Duodenal mucosa (tissue), 2 donors: ENCODE results near the gene UBP1.
"Not testable (repeated sequence)": the region's sequence is repeated elsewhere in the genome, so short reads cannot be mapped to it uniquely, and the experiment has no call there.

Experiments used
- H3K27ac ChIP-seq: one replicate; pipeline ENCODE4 v1.7.0; 2013; ENCODE audit warnings: low read depth, low read length
- H3K27me3 ChIP-seq, 2 donors: one replicate each; pipeline ENCODE4 v1.7.0; 2013; ENCODE audit warnings: low read length in 2 of 2, control low read depth in 1 of 2; ENCODE audit not compliant: insufficient read depth in 2 of 2, control insufficient read depth in 1 of 2
- H3K36me3 ChIP-seq, 2 donors: one replicate each; pipeline ENCODE4 v1.7.0; 2013; ENCODE audit warnings: low read length in 2 of 2, control low read depth in 1 of 2; ENCODE audit not compliant: insufficient read depth in 2 of 2, control insufficient read depth in 1 of 2
- H3K4me1 ChIP-seq, 2 donors: one replicate each; pipeline ENCODE4 v1.7.0; 2013; ENCODE audit warnings: low read length in 2 of 2, control low read depth in 1 of 2; ENCODE audit not compliant: insufficient read depth in 2 of 2, control insufficient read depth in 1 of 2
- H3K4me3 ChIP-seq, 2 donors: one replicate each; pipeline ENCODE4 v1.7.0; 2013; ENCODE audit warnings: low read length in 2 of 2, low read depth in 1 of 2
- H3K9ac ChIP-seq, 2 donors: one replicate each; pipeline ENCODE4 v1.7.0; 2013; ENCODE audit warnings: low read length in 2 of 2, low read depth in 1 of 2
- H3K9me3 ChIP-seq, 2 donors: one replicate each; pipeline ENCODE4 v1.7.0; 2013; ENCODE audit warnings: low read length in 2 of 2, control low read depth in 1 of 2; ENCODE audit not compliant: control insufficient read depth in 1 of 2

The UBP1 gene

DNA sequence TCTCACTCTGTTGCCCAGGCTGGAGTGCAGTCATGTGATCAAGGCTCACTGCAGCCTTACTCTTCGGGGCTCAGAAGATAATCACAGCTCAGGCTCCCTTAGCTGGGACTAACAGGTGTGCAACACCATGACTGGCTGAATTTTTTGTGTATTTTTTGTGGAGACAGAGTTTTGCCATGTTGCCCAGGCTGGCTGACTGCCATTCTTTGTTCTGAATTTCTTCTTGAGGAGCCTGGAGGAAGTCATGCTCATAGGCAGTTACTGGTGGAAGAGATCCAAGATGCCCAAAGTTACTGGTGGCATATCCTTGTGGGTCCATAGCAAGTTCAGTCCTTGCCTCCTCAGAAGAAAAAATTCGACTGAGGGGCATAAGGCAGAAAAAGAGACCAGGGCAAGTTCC is 16.6 kb upstream of the UBP1 start:
- Histone ChIP-seq H3K9ac (no peak overlapping the region), H3K4me3 (no peak overlapping the region), H3K27me3 (no peaks in the 10 kb centered on the region), H3K9me3 (peaks cover 2 to 17% of the 10 kb centered on the region in 2 donors), H3K4me1 (no peaks in the 10 kb centered on the region), H3K36me3 (no peaks in the 10 kb centered on the region), H3K27ac (no peak overlapping the region)

GRCh38 chr3:33453331-33453761 is 13.1 kb upstream of the UBP1 start:
- Histone ChIP-seq H3K9me3 (no peaks in the 10 kb centered on the region), H3K4me1 (no peaks in the 10 kb centered on the region), H3K4me3 (no peak overlapping the region), H3K9ac (no peak overlapping the region), H3K36me3 (no peaks in the 10 kb centered on the region), H3K27ac (no peak overlapping the region), H3K27me3 (no peaks in the 10 kb centered on the region)

GRCh38 chr3:33451994-33452393 is 11.8 kb upstream of the UBP1 start:
- H3K27me3 ChIP-seq, H3K4me3 ChIP-seq, H3K9ac ChIP-seq, H3K27ac ChIP-seq, H3K36me3 ChIP-seq, H3K9me3 ChIP-seq, H3K4me1 ChIP-seq: not testable (repeated sequence)

DNA sequence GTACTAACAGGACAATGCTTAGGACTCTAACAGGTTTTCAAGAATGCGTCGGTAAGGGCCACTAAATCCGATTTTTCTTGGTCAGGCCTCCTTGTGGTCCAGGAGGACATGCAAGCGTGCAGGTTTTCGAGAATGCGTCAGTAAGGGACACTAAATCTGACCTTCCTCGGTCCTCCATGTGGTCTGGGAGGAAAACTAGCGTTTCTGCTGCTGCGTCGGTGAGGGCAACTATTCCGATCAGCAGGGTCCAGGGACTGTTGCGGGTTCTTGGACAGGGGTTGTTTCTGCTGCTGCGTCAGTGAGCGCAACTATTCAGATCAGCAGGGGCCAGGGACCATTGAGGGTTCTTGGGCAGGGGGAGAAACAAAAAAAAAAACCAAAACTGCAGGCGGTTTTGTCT is 7.8 kb upstream of the UBP1 start:
- Histone ChIP-seq H3K9me3 (no peaks in the 10 kb centered on the region), H3K36me3 (no peaks in the 10 kb centered on the region), H3K27me3 (no peaks in the 10 kb centered on the region), H3K27ac (no peak overlapping the region), H3K4me1 (no peaks in the 10 kb centered on the region), H3K9ac (no peak overlapping the region), H3K4me3 (no peak overlapping the region)

DNA sequence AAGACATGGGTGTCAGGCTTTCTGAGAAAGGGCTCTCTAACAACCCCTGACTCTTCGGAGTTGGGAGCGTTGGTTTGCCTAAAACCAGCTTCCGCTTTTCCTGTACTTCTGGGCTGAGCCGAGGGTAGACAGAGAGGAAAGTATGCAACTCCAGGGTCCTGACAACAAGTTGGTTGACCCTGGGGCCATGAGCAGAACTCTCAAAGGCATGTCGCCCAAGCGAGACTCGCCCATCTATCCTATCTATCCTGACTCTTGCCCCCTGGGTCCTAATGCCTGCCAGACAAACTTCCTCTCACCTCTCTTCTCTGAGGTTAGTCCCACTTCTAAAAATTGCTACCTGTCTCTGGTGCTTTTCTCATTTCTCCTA is 7.0 kb upstream of the UBP1 start:
- H3K9me3 ChIP-seq, H3K27me3 ChIP-seq: not testable (repeated sequence)

DNA sequence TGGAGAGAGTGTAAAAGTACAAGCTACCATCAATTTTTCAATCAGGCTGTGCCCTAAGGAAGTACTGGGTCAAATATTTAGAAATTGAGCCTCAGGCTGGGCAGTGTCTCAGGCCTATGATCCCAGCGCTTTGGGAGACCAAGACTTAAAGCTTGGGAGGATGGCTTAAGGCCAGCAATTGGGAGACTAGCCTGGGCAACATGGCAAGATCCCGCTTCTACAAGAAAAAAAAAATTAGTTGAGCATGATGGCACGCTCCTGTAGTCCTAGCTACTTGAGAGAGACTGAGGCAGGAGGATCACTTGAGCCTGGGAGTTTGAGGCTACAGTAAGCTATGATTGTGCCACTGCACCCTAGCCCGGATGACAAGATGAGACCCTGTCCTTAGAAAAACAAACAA is 2.0 kb upstream of the UBP1 start:
- peaks cover 21 to 24% of the 10 kb centered on the region in 2 donors for H3K4me1 ChIP-seq
- no peaks in the 10 kb centered on the region for H3K36me3 ChIP-seq
- H3K27ac ChIP-seq: no peak overlapping the region

More for the DNA sequence above, 7.0 kb upstream of the UBP1 start:
- H3K4me1 ChIP-seq, H3K36me3 ChIP-seq, H3K4me3 ChIP-seq, H3K27ac ChIP-seq, H3K9ac ChIP-seq: not testable (repeated sequence)

DNA sequence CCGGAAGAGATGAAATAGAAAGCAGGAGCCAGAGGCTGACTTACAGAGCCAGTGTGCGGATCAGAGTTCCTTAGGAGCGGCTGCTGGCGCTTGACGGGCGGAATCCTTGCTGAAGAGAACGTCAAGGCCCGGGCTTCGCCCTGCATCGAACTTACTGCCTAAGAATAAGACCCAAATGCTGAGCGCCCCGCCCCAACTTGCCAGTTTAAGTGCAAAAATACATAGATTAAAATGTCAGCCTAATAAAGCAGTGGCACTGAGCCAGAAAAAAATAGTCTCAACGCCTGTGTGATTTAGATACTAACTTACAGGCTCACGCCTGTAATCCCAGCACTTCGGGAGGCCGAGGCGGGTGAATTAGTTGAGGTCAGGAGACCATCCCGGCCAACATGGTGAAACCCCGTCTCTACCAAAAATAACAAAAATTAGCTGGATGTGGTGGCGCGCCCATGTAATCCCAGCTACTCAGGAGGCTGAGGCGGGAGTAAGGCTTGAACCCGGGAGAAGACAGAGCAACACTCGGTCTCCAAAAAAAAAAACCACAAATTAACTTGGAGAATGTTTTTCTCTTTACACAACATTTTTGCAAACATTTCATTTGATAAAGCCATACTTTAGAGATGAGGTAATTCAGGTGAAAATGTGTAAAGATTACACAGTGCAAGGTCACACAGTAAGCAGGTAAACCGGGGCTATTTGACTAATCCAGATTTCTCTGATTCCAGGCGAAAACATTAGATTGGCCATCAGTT is 1.2 kb upstream of the UBP1 start:
- Histone ChIP-seq H3K9me3 (no peaks in the 10 kb centered on the region), H3K4me3 (peak overlapping the region; percentile 86 to 92), H3K27ac (peak overlapping the region; percentile 99), H3K4me1 (peaks cover 27 to 31% of the 10 kb centered on the region in 2 donors), H3K36me3 (no peaks in the 10 kb centered on the region), H3K9ac (peak overlapping the region; percentile 93 to 97), H3K27me3 (no peaks in the 10 kb centered on the region)

More for the DNA sequence above, 2.0 kb upstream of the UBP1 start:
- no peaks in the 10 kb centered on the region for H3K27me3 ChIP-seq
- H3K9ac ChIP-seq: no peak overlapping the region
- H3K9me3 ChIP-seq: no peaks in the 10 kb centered on the region
- H3K4me3 ChIP-seq: no peak overlapping the region

DNA sequence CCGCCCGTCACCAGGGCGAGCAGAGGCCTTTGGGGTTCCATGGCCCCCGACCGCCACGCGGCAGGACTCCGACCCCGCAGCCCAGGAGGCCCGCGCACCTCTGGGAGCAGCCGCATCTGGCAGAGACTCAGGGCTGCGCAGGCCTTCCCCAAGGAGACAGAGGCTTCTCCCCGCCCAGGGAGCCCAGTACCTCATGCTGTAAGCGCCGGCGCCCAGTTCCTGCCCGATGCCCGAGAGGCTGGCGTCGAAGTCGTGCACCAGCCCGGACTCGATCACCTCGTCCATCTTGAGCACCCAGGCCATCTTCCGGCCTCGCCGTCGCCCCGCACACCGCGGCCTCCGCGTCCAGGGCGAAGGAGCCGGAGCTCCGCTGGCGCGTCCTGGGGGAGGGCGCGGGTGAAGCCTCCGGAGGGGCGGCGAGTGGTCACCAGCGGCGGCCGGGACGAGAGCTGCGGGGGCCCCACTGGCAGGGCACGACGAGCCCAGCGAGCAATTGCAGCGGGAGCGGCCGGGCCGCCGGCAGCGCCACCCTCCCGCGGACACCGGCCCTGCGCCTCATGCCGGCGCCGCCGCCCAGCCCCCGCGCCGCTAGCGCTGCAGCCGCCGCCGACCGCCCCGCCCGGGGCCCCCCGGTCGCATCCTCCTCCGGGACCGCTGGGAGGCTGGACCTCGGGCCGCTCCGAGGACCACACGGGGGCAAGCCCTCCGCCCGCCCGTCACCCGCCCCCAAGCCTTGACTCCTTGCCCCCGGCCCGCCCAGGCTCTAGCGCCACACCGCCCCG is 468 bp downstream of the UBP1 start:
- Histone ChIP-seq H3K4me1 (peaks cover 34 to 41% of the 10 kb centered on the region in 2 donors), H3K4me3 (peak overlapping the region; percentile 81 to 87), H3K36me3 (no peaks in the 10 kb centered on the region), H3K27me3 (no peaks in the 10 kb centered on the region), H3K9me3 (no peaks in the 10 kb centered on the region), H3K27ac (peak overlapping the region; percentile 90), H3K9ac (peak overlapping the region; percentile 73 to 83)

GRCh38 chr3:33438881-33439545 is 1.2 kb downstream of the UBP1 start:
- Histone ChIP-seq H3K27ac (peak overlapping the region; percentile 90), H3K4me1 (peaks cover 34 to 41% of the 10 kb centered on the region in 2 donors), H3K9me3 (no peaks in the 10 kb centered on the region), H3K27me3 (no peaks in the 10 kb centered on the region), H3K9ac (peak overlapping the region; percentile 73 to 83), H3K4me3 (peak overlapping the region; percentile 81 to 87), H3K36me3 (no peaks in the 10 kb centered on the region)

DNA sequence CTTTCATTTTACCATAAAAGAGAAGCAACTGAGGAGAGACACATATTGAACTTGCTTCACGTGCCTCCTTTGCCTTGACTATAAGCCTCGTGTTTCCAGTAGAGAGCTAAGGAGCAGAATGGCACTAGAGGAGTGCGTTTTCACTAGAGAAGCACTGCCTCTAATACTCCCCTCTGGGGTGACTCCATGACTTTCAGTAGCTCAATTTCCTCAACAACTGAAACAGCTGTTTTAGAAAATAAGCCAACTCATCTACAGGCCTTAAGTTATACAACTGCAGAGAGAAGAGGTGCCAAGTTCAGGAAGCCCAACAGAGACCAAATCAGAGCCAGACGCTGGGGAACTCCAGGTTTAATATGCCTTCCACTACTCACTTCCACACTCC is 1.9 kb downstream of the UBP1 start:
- Histone ChIP-seq H3K27ac (peak overlapping the region; percentile 23), H3K4me1 (peaks cover 34 to 41% of the 10 kb centered on the region in 2 donors), H3K27me3 (no peaks in the 10 kb centered on the region), H3K9me3 (no peaks in the 10 kb centered on the region), H3K36me3 (no peaks in the 10 kb centered on the region), H3K9ac (peak overlapping the region; percentile 73 to 83), H3K4me3 (peak overlapping the region; percentile 81 to 87)
